Measurements from ENCODE around the gene TMEM45A. TPM values are rescaled to one million over a fixed set of nuclear protein-coding genes. Genes with fewer than 3 reads are reported as not detected.

TMEM45A gene
- total and polyA plus RNA-seq, 2 donors (not counting 1 experiment from before 2014, with no cell fraction given) = 26.4 to 71.4 TPM

DNA sequence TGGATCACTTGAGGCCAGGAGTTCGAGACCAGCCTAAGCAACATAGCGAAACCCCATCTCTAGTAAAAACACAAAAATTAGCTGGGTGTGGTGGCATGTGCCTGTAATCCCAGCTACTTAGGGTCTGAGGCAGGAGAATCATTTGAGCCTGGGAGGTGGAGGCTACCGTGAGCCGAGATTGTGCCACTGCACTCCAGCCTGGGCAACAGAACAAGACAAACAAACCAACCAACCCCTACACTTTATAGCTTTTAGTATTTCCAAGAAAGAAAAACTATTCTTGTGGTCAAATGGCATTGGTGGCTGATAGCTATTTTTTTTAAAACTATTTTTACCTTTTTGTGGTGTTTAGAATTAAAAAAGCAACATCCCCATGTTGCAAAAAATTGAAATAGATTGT is 7.2 kb downstream of the TMEM45A start:
- H3K27ac ChIP-seq (ENCODE audit: insufficient read depth, low read length) = no peak overlapping the region
- H3K9me3 ChIP-seq (ENCODE audit: control insufficient read depth, insufficient read depth, low read depth, low read length) = no peaks in the 10 kb centered on the region
- TF ChIP-seq, protein P1, sequence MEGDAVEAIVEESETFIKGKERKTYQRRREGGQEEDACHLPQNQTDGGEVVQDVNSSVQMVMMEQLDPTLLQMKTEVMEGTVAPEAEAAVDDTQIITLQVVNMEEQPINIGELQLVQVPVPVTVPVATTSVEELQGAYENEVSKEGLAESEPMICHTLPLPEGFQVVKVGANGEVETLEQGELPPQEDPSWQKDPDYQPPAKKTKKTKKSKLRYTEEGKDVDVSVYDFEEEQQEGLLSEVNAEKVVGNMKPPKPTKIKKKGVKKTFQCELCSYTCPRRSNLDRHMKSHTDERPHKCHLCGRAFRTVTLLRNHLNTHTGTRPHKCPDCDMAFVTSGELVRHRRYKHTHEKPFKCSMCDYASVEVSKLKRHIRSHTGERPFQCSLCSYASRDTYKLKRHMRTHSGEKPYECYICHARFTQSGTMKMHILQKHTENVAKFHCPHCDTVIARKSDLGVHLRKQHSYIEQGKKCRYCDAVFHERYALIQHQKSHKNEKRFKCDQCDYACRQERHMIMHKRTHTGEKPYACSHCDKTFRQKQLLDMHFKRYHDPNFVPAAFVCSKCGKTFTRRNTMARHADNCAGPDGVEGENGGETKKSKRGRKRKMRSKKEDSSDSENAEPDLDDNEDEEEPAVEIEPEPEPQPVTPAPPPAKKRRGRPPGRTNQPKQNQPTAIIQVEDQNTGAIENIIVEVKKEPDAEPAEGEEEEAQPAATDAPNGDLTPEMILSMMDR (conservative IDR thresholded peaks at IDR 0.05 in 1 of 2, IDR thresholded peaks at IDR 0.05 in 1 of 2; ENCODE audit: low read depth in 1 of 2, low read length in 2 of 2) = no peak
- TF ChIP-seq EZH2 (IDR thresholded peaks at IDR 0.05; ENCODE audit: low read length, missing control alignments) = no peak
- no peaks in the 10 kb centered on the region for H3K4me1 ChIP-seq (ENCODE audit: control insufficient read depth, extremely low read depth, insufficient read depth, low read length)
- H3K36me3 ChIP-seq (ENCODE audit: control insufficient read depth, insufficient read depth, low read length) = no peaks in the 10 kb centered on the region
- H3K4me3 ChIP-seq (replicated peaks in 1 of 4; ENCODE audit: control extremely low read depth in 1 of 4, insufficient read depth in 1 of 4, low read depth in 3 of 4, low read length in 4 of 4) = no peak overlapping the region
- H3K9ac ChIP-seq (ENCODE audit: insufficient read depth, low read length) = no peak overlapping the region
- H3K79me2 ChIP-seq (ENCODE audit: control insufficient read depth, insufficient read depth, low read length) = no peaks in the 10 kb centered on the region
- no peak overlapping the region for H2AFZ ChIP-seq (ENCODE audit: low read length)
- no peak overlapping the region for H3K4me2 ChIP-seq (ENCODE audit: extremely low read depth, insufficient read depth, low read length)
- H3K27me3 ChIP-seq (ENCODE audit: control insufficient read depth, insufficient read depth, low read length) = no peaks in the 10 kb centered on the region
- no peak for DNase-seq (ENCODE audit: low read depth in 2 of 2)
- no peaks in the 10 kb centered on the region for H4K20me1 ChIP-seq (ENCODE audit: control insufficient read depth, extremely low read depth, insufficient read depth, low read length)

DNA sequence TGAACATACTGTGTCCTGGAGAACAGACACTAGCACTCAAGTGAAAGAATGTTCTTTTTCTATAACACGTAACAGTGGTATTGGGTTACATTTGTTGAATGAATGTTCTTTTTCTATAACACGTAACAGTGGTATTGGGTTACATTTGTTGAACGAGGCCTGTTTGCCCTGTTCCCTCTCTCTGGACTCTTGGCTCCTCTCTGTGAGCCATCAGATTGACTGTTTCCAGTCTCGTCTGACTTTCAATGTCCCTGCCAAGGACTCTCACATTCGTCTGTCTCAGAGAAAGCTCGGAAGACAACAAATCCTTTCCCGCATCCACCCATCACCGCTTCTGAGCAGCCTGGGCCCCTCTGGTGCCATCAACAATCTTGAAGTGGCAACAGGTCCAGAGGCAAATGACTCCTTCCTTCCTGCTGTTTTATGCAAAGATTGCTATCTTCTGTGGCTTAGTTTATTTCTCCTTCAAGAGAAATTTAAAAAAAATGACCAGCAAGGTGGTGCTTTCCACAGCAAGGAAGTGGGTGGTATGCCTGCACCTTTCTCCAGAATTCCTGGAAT is 8.0 kb downstream of the TMEM45A start:
- DNase-seq (ENCODE audit: low read depth in 2 of 2) = peak in 1 of 2 donors; percentile 29
- no peaks in the 10 kb centered on the region for H4K20me1 ChIP-seq (ENCODE audit: control insufficient read depth, extremely low read depth, insufficient read depth, low read length)
- no peaks in the 10 kb centered on the region for H3K36me3 ChIP-seq (ENCODE audit: control insufficient read depth, insufficient read depth, low read length)
- H3K9me3 ChIP-seq (ENCODE audit: control insufficient read depth, insufficient read depth, low read depth, low read length) = no peaks in the 10 kb centered on the region
- H3K27me3 ChIP-seq (ENCODE audit: control insufficient read depth, insufficient read depth, low read length) = no peaks in the 10 kb centered on the region
- H3K4me2 ChIP-seq (ENCODE audit: extremely low read depth, insufficient read depth, low read length) = no peak overlapping the region
- H2AFZ ChIP-seq (ENCODE audit: low read length) = no peak overlapping the region
- no peaks in the 10 kb centered on the region for H3K4me1 ChIP-seq (ENCODE audit: control insufficient read depth, extremely low read depth, insufficient read depth, low read length)
- TF ChIP-seq EZH2 (IDR thresholded peaks at IDR 0.05; ENCODE audit: low read length, missing control alignments) = no peak
- TF ChIP-seq, protein P1 (conservative IDR thresholded peaks at IDR 0.05 in 1 of 2, IDR thresholded peaks at IDR 0.05 in 1 of 2; ENCODE audit: low read depth in 1 of 2, low read length in 2 of 2) = no peak
- H3K27ac ChIP-seq (ENCODE audit: insufficient read depth, low read length) = no peak overlapping the region
- H3K79me2 ChIP-seq (ENCODE audit: control insufficient read depth, insufficient read depth, low read length) = no peaks in the 10 kb centered on the region
- H3K4me3 ChIP-seq (replicated peaks in 1 of 4; ENCODE audit: control extremely low read depth in 1 of 4, insufficient read depth in 1 of 4, low read depth in 3 of 4, low read length in 4 of 4) = no peak overlapping the region
- no peak overlapping the region for H3K9ac ChIP-seq (ENCODE audit: insufficient read depth, low read length)

- H3K36me3 ChIP-seq (ENCODE audit: control insufficient read depth, insufficient read depth, low read length) = no peaks in the 10 kb centered on the region
- H3K79me2 ChIP-seq (ENCODE audit: control insufficient read depth, insufficient read depth, low read length) = no peaks in the 10 kb centered on the region
- no peaks in the 10 kb centered on the region for H3K9me3 ChIP-seq (ENCODE audit: control insufficient read depth, insufficient read depth, low read depth, low read length)
- no peaks in the 10 kb centered on the region for H3K4me1 ChIP-seq (ENCODE audit: control insufficient read depth, extremely low read depth, insufficient read depth, low read length)
- H3K4me3 ChIP-seq (replicated peaks in 1 of 4; ENCODE audit: control extremely low read depth in 1 of 4, insufficient read depth in 1 of 4, low read depth in 3 of 4, low read length in 4 of 4) = no peak overlapping the region
- H3K4me2 ChIP-seq (ENCODE audit: extremely low read depth, insufficient read depth, low read length) = no peak overlapping the region
- H3K27ac ChIP-seq (ENCODE audit: insufficient read depth, low read length) = no peak overlapping the region
- no peak overlapping the region for H2AFZ ChIP-seq (ENCODE audit: low read length)
- H4K20me1 ChIP-seq (ENCODE audit: control insufficient read depth, extremely low read depth, insufficient read depth, low read length) = no peaks in the 10 kb centered on the region
- H3K27me3 ChIP-seq (ENCODE audit: control insufficient read depth, insufficient read depth, low read length) = no peaks in the 10 kb centered on the region
- no peak for DNase-seq (ENCODE audit: low read depth in 2 of 2)
- TF ChIP-seq, protein P1 (conservative IDR thresholded peaks at IDR 0.05 in 1 of 2, IDR thresholded peaks at IDR 0.05 in 1 of 2; ENCODE audit: low read depth in 1 of 2, low read length in 2 of 2) = no peak
- TF ChIP-seq EZH2 (IDR thresholded peaks at IDR 0.05; ENCODE audit: low read length, missing control alignments) = no peak
- no peak overlapping the region for H3K9ac ChIP-seq (ENCODE audit: insufficient read depth, low read length)
Observed at GRCh38 chr3:100503448-100503847, 11.0 kb downstream of the TMEM45A start.

Data from fibroblast of lung (primary cell).